Neural progenitor cell (in vitro differentiated cells): Measurements from ENCODE around the gene IL36A. TPM values are rescaled to one million over a fixed set of nuclear protein-coding genes. Genes with fewer than 3 reads are reported as not detected.

ENCODE experiments used
- DNase-seq: peaks from one replicate; pipeline ENCODE4 v3.0.0-alpha.2; 2016; ENCODE audit warnings: low spot score
- H2AFZ ChIP-seq: fragments of 200-600 bp; sonication (generic); replicated peaks from 2 replicates; pipeline ENCODE4 v1.6.1; 2016; ENCODE audit warnings: antibody characterized with exemption
- H3F3A ChIP-seq: fragments of 200-600 bp; sonication (generic); 2 replicates; pipeline ENCODE4 v1.6.1; 2016; ENCODE audit warnings: antibody characterized with exemption, low read depth
- H3K27ac ChIP-seq: fragments of 200-600 bp; sonication (generic); 2 replicates; pipeline ENCODE4 v1.5.1; 2016; ENCODE audit warnings: mild to moderate bottlenecking
- H3K27me3 ChIP-seq: fragments of 200-600 bp; sonication (generic); 2 replicates; pipeline ENCODE4 v1.6.1; 2016; ENCODE audit warnings: mild to moderate bottlenecking, moderate library complexity
- H3K36me3 ChIP-seq: fragments of 200-600 bp; sonication (generic); 2 replicates; pipeline ENCODE4 v1.5.1; 2016
- H3K4me1 ChIP-seq: fragments of 200-600 bp; sonication (generic); 2 replicates; pipeline ENCODE4 v1.6.1; 2016; ENCODE audit warnings: mixed run types
- H3K4me2 ChIP-seq: fragments of 200-600 bp; sonication (generic); 2 replicates; pipeline ENCODE4 v1.6.1; 2016
- H3K4me3 ChIP-seq: fragments of 200-600 bp; sonication (generic); 2 replicates; pipeline ENCODE4 v1.5.1; 2016
- H3K79me2 ChIP-seq: fragments of 200-600 bp; sonication (generic); 2 replicates; pipeline ENCODE4 v1.6.1; 2016; ENCODE audit warnings: low read depth
- H3K9ac ChIP-seq: fragments of 200-600 bp; sonication (generic); 2 replicates; pipeline ENCODE4 v1.6.1; 2016
- H3K9me3 ChIP-seq: fragments of 200-600 bp; sonication (generic); 2 replicates; pipeline ENCODE4 v1.5.1; 2016; ENCODE audit warnings: low read depth
- H4K20me1 ChIP-seq: fragments of 200-600 bp; sonication (generic); 2 replicates; pipeline ENCODE4 v1.6.1; 2016; ENCODE audit warnings: low read depth
- H3K27ac Mint-ChIP-seq: 3 replicates; pipeline ENCODE4 v1.8.0; 2021; ENCODE audit warnings: mixed read lengths
- H3K27me3 Mint-ChIP-seq: 2 replicates; pipeline ENCODE4 v1.8.0; 2022; ENCODE audit warnings: low read depth, mild to moderate bottlenecking, inconsistent platforms, moderate library complexity, mixed read lengths; ENCODE audit not compliant: insufficient read depth
- H3K36me3 Mint-ChIP-seq: 3 replicates; pipeline ENCODE4 v1.8.0; 2021; ENCODE audit warnings: mixed read lengths
- H3K4me1 Mint-ChIP-seq: 3 replicates; pipeline ENCODE4 v1.8.0; 2021; ENCODE audit warnings: mixed read lengths
- H3K4me3 Mint-ChIP-seq: 3 replicates; pipeline ENCODE4 v1.8.0; 2021; ENCODE audit warnings: mild to moderate bottlenecking, moderate library complexity, mixed read lengths
- H3K9me3 Mint-ChIP-seq: 3 replicates; pipeline ENCODE4 v1.8.0; 2020; ENCODE audit warnings: mixed read lengths
- EZH2 ChIP-seq: fragments of 200-600 bp; sonication (generic); IDR thresholded peaks from 2 replicates; pipeline ENCODE4 v1.6.1; 2017; ENCODE audit warnings: antibody characterized with exemption, mild to moderate bottlenecking, moderate library complexity
- EZH2phosphoT487 ChIP-seq: fragments of 200-600 bp; sonication (generic); IDR thresholded peaks from 2 replicates; pipeline ENCODE4 v1.6.1; 2017; ENCODE audit warnings: antibody characterized with exemption
- total RNA-seq: library from RNA; depleted of rRNA; stranded (reverse); fragments of >200 nt; gene quantifications from 2 replicates; pipeline ENCODE4 v1.2.3, GENCODE V29; 2015; ENCODE audit warnings: low replicate concordance
- TF ChIP-seq, protein P1 (sequence below): fragments of 200-600 bp; sonication (generic); IDR thresholded peaks from 2 replicates; pipeline ENCODE4 v1.5.1; 2017; ENCODE audit warnings: antibody characterized with exemption, mild to moderate bottlenecking

Gene IL36A
- total RNA-seq, 1 donor from 2014 or later, result not detected

DNA sequence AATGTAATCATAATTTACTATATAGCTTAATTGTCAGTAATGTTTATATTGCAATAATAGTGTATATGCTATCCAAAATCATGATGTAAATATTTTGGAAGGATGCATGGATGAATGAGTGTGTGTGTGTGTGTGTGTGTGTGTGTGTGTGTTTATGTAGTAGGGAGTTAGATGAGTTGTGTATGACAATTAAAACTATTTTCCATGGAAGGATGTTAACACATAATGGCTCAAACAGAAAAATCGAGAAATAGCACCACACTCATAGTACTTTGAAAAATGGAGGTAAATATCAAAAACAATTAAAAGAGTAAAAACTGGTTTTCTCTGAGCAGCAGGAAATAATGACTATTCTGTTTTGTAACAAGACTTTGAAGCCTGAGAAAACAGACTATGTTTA, 8.1 kb upstream of the IL36A start:
- H4K20me1 ChIP-seq, result no peaks in the 10 kb centered on the region
- no peaks in the 10 kb centered on the region for H3K79me2 ChIP-seq
- no peak overlapping the region for H3K4me2 ChIP-seq
- no peak overlapping the region for H3K4me3 Mint-ChIP-seq
- no peaks in the 10 kb centered on the region for H3K9me3 ChIP-seq
- H3K27me3 ChIP-seq, result no peaks in the 10 kb centered on the region
- peaks cover 2% of the 10 kb centered on the region for H3K27me3 Mint-ChIP-seq
- no peak overlapping the region for H3K4me3 ChIP-seq
- no peak overlapping the region for H2AFZ ChIP-seq
- no peak for DNase-seq
- H3K36me3 ChIP-seq, result no peaks in the 10 kb centered on the region
- no peak for TF ChIP-seq EZH2
- H3K9ac ChIP-seq, result no peak overlapping the region
- H3K27ac Mint-ChIP-seq, result no peak overlapping the region
- no peaks in the 10 kb centered on the region for H3K4me1 Mint-ChIP-seq
- H3K4me1 ChIP-seq, result no peaks in the 10 kb centered on the region
- H3F3A ChIP-seq, result no peaks in the 10 kb centered on the region
- no peak overlapping the region for H3K27ac ChIP-seq
- no peaks in the 10 kb centered on the region for H3K36me3 Mint-ChIP-seq
- peaks cover 23% of the 10 kb centered on the region for H3K9me3 Mint-ChIP-seq

DNA sequence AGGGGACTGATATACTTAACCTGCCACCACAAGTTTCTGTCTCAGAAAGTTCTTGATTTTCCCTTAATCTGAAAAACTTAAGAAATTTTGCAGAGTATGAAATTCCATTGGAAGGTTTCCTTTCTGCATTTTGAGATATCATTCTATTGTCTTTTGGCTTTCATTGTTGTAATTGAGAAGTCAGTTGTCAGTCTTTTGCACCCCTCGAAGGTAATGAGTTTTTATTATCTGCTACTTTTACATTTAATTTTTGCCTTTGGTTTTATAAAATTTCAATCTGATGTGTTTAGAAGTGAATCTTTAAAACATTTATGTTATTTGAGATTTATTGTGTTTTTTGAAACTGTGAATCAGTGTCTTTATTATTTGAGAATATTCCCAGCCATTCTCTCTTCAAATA, 4.8 kb upstream of the IL36A start:
- DNase-seq, result no peak
- no peaks in the 10 kb centered on the region for H3F3A ChIP-seq
- no peak overlapping the region for H3K27ac Mint-ChIP-seq
- H3K4me3 ChIP-seq, result no peak overlapping the region
- H3K4me1 Mint-ChIP-seq, result no peaks in the 10 kb centered on the region
- peaks cover 3% of the 10 kb centered on the region for H3K27me3 ChIP-seq
- H3K79me2 ChIP-seq, result no peaks in the 10 kb centered on the region
- H3K36me3 Mint-ChIP-seq, result no peaks in the 10 kb centered on the region
- H3K9me3 Mint-ChIP-seq, result peaks cover 20% of the 10 kb centered on the region
- no peaks in the 10 kb centered on the region for H3K9me3 ChIP-seq
- H2AFZ ChIP-seq, result no peak overlapping the region
- peaks cover 3% of the 10 kb centered on the region for H3K27me3 Mint-ChIP-seq
- no peaks in the 10 kb centered on the region for H4K20me1 ChIP-seq
- H3K27ac ChIP-seq, result no peak overlapping the region
- no peak overlapping the region for H3K4me2 ChIP-seq
- no peak overlapping the region for H3K4me3 Mint-ChIP-seq
- H3K36me3 ChIP-seq, result no peaks in the 10 kb centered on the region
- H3K4me1 ChIP-seq, result no peaks in the 10 kb centered on the region
- TF ChIP-seq, protein P1, sequence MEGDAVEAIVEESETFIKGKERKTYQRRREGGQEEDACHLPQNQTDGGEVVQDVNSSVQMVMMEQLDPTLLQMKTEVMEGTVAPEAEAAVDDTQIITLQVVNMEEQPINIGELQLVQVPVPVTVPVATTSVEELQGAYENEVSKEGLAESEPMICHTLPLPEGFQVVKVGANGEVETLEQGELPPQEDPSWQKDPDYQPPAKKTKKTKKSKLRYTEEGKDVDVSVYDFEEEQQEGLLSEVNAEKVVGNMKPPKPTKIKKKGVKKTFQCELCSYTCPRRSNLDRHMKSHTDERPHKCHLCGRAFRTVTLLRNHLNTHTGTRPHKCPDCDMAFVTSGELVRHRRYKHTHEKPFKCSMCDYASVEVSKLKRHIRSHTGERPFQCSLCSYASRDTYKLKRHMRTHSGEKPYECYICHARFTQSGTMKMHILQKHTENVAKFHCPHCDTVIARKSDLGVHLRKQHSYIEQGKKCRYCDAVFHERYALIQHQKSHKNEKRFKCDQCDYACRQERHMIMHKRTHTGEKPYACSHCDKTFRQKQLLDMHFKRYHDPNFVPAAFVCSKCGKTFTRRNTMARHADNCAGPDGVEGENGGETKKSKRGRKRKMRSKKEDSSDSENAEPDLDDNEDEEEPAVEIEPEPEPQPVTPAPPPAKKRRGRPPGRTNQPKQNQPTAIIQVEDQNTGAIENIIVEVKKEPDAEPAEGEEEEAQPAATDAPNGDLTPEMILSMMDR, result no peak
- TF ChIP-seq EZH2phosphoT487, result no peak
- no peak for TF ChIP-seq EZH2
- H3K9ac ChIP-seq, result no peak overlapping the region

DNA sequence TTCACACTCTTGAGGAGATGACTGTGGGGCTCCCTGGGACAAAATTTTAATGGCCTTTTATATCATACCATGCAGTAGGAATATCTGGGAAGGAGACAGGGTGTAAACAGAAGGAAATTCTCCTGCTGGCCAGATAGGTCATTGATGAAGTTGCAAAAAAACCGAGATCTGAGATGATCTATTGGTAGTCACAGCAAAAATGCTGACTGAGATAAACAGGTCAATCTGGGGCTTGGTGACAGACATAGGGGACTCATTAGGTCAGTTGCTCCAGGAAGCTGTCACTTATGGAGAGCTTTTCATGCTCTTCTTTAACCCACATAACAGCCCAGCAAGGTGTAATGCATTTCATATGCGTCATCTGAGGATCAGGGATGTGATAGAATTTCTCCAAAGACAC, 2.6 kb upstream of the IL36A start:
- Mint-ChIP-seq H3K27me3 (peaks cover 4% of the 10 kb centered on the region), H3K4me1 (no peaks in the 10 kb centered on the region), H3K36me3 (no peaks in the 10 kb centered on the region), H3K9me3 (peaks cover 20% of the 10 kb centered on the region), H3K4me3 (no peak overlapping the region), H3K27ac (no peak overlapping the region)
- Histone ChIP-seq H2AFZ (no peak overlapping the region), H3K4me2 (no peak overlapping the region), H3K9me3 (no peaks in the 10 kb centered on the region), H3K9ac (no peak overlapping the region), H3K36me3 (no peaks in the 10 kb centered on the region), H3K4me1 (no peaks in the 10 kb centered on the region), H3K27me3 (peaks cover 3% of the 10 kb centered on the region), H3K27ac (no peak overlapping the region), H3K79me2 (no peaks in the 10 kb centered on the region), H4K20me1 (no peaks in the 10 kb centered on the region), H3K4me3 (no peak overlapping the region), H3F3A (no peaks in the 10 kb centered on the region)
- no peak for TF ChIP-seq EZH2
- TF ChIP-seq, protein P1, result no peak
- TF ChIP-seq EZH2phosphoT487, result no peak
- no peak for DNase-seq

DNA sequence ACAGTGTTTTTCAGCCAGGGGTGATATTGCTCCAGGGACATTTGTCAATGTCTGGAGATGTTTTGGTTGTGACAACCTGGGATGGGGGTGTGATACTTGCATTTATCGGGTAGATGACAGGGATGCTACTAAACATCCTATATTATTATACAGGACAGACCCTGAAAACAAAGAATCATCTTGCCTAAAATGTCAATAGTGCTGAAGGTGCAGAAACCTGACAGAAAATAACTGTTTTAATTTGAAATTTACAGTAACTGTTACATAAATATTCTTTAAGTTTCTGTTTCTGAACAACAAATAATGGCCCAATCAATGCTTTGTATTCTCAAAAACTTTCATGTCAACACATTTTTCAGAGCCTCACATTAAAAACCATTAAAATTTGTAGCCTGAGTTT, 2.0 kb downstream of the IL36A start:
- H2AFZ ChIP-seq, result no peak overlapping the region
- H3K36me3 Mint-ChIP-seq, result no peaks in the 10 kb centered on the region
- peaks cover 20% of the 10 kb centered on the region for H3K27me3 ChIP-seq
- no peak overlapping the region for H3K27ac Mint-ChIP-seq
- H3K4me3 ChIP-seq, result no peak overlapping the region
- H3K9ac ChIP-seq, result no peak overlapping the region
- no peak overlapping the region for H3K27ac ChIP-seq
- no peaks in the 10 kb centered on the region for H3K4me1 Mint-ChIP-seq
- H3K9me3 Mint-ChIP-seq, result no peaks in the 10 kb centered on the region
- no peak overlapping the region for H3K4me2 ChIP-seq
- no peaks in the 10 kb centered on the region for H3K4me1 ChIP-seq
- H4K20me1 ChIP-seq, result no peaks in the 10 kb centered on the region
- TF ChIP-seq, protein P1, result no peak
- no peak for TF ChIP-seq EZH2
- TF ChIP-seq EZH2phosphoT487, result no peak
- H3F3A ChIP-seq, result no peaks in the 10 kb centered on the region
- H3K27me3 Mint-ChIP-seq, result peaks cover 2% of the 10 kb centered on the region
- no peak overlapping the region for H3K4me3 Mint-ChIP-seq
- no peaks in the 10 kb centered on the region for H3K36me3 ChIP-seq
- no peaks in the 10 kb centered on the region for H3K9me3 ChIP-seq
- H3K79me2 ChIP-seq, result no peaks in the 10 kb centered on the region
- no peak for DNase-seq
